HepG2 (cell line): Measurements from ENCODE around the gene CIT. TPM values are rescaled to one million over a fixed set of nuclear protein-coding genes. Genes with fewer than 3 reads are reported as not detected.

Experiments used
- ATAC-seq: fragments of 200-7000 bp; cut with Tn5 transposase; 3 replicates; pipeline ENCODE4 v1.9.1; 2020; ENCODE audit warnings: mild to moderate bottlenecking, moderate library complexity
- BruUV-seq: library from RNA; stranded (reverse); fragments of 400-500 nt; replicated peaks from 2 replicates; lab custom pipeline; 2021; lab: Mats Ljungman, UMichigan
- CTCF ChIA-PET: fragments of 300-600 bp; formaldehyde crosslinking; extraction: SDS; loops from one replicate; lab custom pipeline; 2021; ENCODE audit warnings: low total read pairs, inconsistent platforms, low intra/inter-chr PET ratio; lab: Yijun Ruan, JAX
- POLR2A ChIA-PET: fragments of 350-600 bp; sonication (Branson Sonifier 250); formaldehyde crosslinking; loops from one replicate; lab custom pipeline; 2020; ENCODE audit warnings: antibody characterized with exemption, inconsistent platforms; lab: Yijun Ruan, JAX
- DNase-seq: peaks from one replicate; pipeline ENCODE4 v3.0.0-alpha.2; 2015; ENCODE audit warnings: low spot score
- FAIRE-seq: peaks from 3 replicates; lab custom pipeline; 2011; peaks lifted over from hg19 to GRCh38; lab: Jason Lieb, UNC
- H2AFZ ChIP-seq: one replicate; pipeline ENCODE4 v1.6.1; 2011; ENCODE audit warnings: low read length, inconsistent platforms
- H3K27ac ChIP-seq: fragments of 300-600 bp; 3 replicates; pipeline ENCODE4 v1.8.0; 2011; ENCODE audit warnings: mixed run types, mild to moderate bottlenecking, mixed read lengths, low read length, inconsistent platforms; ENCODE audit not compliant: insufficient read depth; ENCODE audit errors: extremely low read length
- H3K27me3 ChIP-seq, 2 experiments: fragments of 200-600 bp in 1 of 2; 2 replicates in 1 of 2; 3 replicates in 1 of 2; pipeline versions ENCODE4 v1.6.0 to v1.8.0; 2011; ENCODE audit warnings: low read length in 2 of 2, mild to moderate bottlenecking in 2 of 2, moderate library complexity in 2 of 2, inconsistent platforms in 1 of 2; ENCODE audit not compliant: insufficient read depth in 2 of 2, control insufficient read depth in 1 of 2
- H3K36me3 ChIP-seq, 2 experiments: fragments of 200-600 bp in 1 of 2; replicated peaks in 1 of 2; 2 replicates in 1 of 2; 3 replicates in 1 of 2; pipeline versions ENCODE4 v1.5.1 to v1.8.0; 2011; ENCODE audit warnings: low read length in 2 of 2, inconsistent platforms in 1 of 2; ENCODE audit not compliant: insufficient read depth in 2 of 2, control insufficient read depth in 1 of 2
- H3K4me1 ChIP-seq: 2 replicates; pipeline ENCODE4 v1.5.1; 2012; ENCODE audit warnings: low read length, inconsistent platforms; ENCODE audit not compliant: insufficient read depth
- H3K4me2 ChIP-seq: 2 replicates; pipeline ENCODE4 v1.6.0; 2011; ENCODE audit warnings: low read depth, low read length, inconsistent platforms
- H3K4me3 ChIP-seq, 3 experiments: fragments of 200-600 bp in 1 of 3; sonication (generic), shearing (Covaris generic) in 1 of 3; replicated peaks in 1 of 3; 2 replicates each; pipeline ENCODE4 v1.5.1; 2011 to 2016; ENCODE audit warnings: low read length in 3 of 3, inconsistent platforms in 2 of 3, low read depth in 2 of 3, mild to moderate bottlenecking in 2 of 3, control low read depth in 1 of 3, mixed read lengths in 1 of 3; ENCODE audit not compliant: insufficient read depth in 1 of 3
- H3K79me2 ChIP-seq: one replicate; pipeline ENCODE4 v1.6.1; 2011; ENCODE audit warnings: low read length, inconsistent platforms; ENCODE audit not compliant: insufficient read depth
- H3K9ac ChIP-seq: 2 replicates; pipeline ENCODE4 v1.6.0; 2011; ENCODE audit warnings: mild to moderate bottlenecking, low read depth, low read length, inconsistent platforms; ENCODE audit not compliant: insufficient read depth
- H3K9me3 ChIP-seq: 2 replicates; pipeline ENCODE4 v1.5.1; 2012; ENCODE audit warnings: mild to moderate bottlenecking, low read length
- H4K20me1 ChIP-seq: 2 replicates; pipeline ENCODE4 v1.6.0; 2011; ENCODE audit warnings: inconsistent platforms, mild to moderate bottlenecking, low read length, moderate library complexity; ENCODE audit not compliant: insufficient read depth
- CC2D1A ChIP-seq: sonication (generic); formaldehyde crosslinking; IDR thresholded peaks from 2 replicates; pipeline ENCODE4 v1.8.1; 2023; ENCODE audit warnings: mild to moderate bottlenecking, missing genetic modification reagents
- FOSL2 ChIP-seq: sonication (generic); formaldehyde crosslinking; IDR thresholded peaks from 2 replicates; pipeline ENCODE4 v1.4.0; 2020; ENCODE audit warnings: missing genetic modification reagents
- GABPA ChIP-seq, 2 experiments: IDR thresholded peaks; 2 replicates each; pipeline ENCODE4 v1.6.1; 2011 to 2016; ENCODE audit warnings: low read depth in 2 of 2, low read length in 1 of 2, missing biosample characterization in 1 of 2, missing genetic modification characterization in 1 of 2
- HDAC6 ChIP-seq: fragments of 200-600 bp; sonication (generic); IDR thresholded peaks from 2 replicates; pipeline ENCODE4 v1.7.0; 2017; ENCODE audit warnings: mild to moderate bottlenecking, antibody characterized with exemption, low read length, low read depth
- MIXL1 ChIP-seq: IDR thresholded peaks from 2 replicates; pipeline ENCODE4 v1.6.1; 2016
- SP1 ChIP-seq, 2 experiments: fragments of 450-650 bp in 1 of 2; sonication (generic) in 1 of 2; formaldehyde crosslinking in 1 of 2; IDR thresholded peaks; 2 replicates each; pipeline versions ENCODE4 v1.4.0 to v1.6.1; 2016 to 2020; ENCODE audit warnings: missing genetic modification reagents in 1 of 2
- THRA ChIP-seq: sonication (generic); formaldehyde crosslinking; IDR thresholded peaks from 2 replicates; pipeline ENCODE4 v1.4.0; 2020; ENCODE audit warnings: missing genetic modification reagents, borderline replicate concordance
- ZBTB44 ChIP-seq: sonication (generic); formaldehyde crosslinking; IDR thresholded peaks from 2 replicates; pipeline ENCODE4 v1.4.0; 2020; ENCODE audit warnings: missing genetic modification reagents
- ZNF605 ChIP-seq: sonication (generic); formaldehyde crosslinking; IDR thresholded peaks from 2 replicates; pipeline ENCODE4 v1.8.0; 2022; ENCODE audit warnings: mild to moderate bottlenecking, missing genetic modification reagents
- WGBS: methylation state at CpG from one replicate; pipeline ENCODE4 v1.1.6; 2017; ENCODE audit warnings: low lambda C conversion rate; 5-methylcytosine and 5-hydroxymethylcytosine counted together
- in situ Hi-C: cut with HindIII; loops from 2 replicates; pipeline ENCODE4 v1.10.0; 2017; ENCODE audit warnings: low pct_unique_long_range_greater_than_20kb; ENCODE audit not compliant: extremely low pct_ligation_motif_present
- intact Hi-C: fragments of 100-400 bp; cut with micrococcal nuclease; formaldehyde crosslinking; loops from one replicate; pipeline ENCODE4 v1.10.0; 2022; ENCODE audit not compliant: unreplicated experiment
- polyA plus RNA-seq, 8 experiments: library from polyadenylated mRNA; depleted of rRNA in 3 of 8; stranded (reverse) in 7 of 8; unstranded in 1 of 8; fragments of >200 nt; fragmentation: Illumina TruSeq in 4 of 8; extraction: Trizol in 4 of 8; gene quantifications; 2 replicates each; pipeline versions ENCODE4 v1.2.1 to v1.2.3, GENCODE V29; 2011 to 2016; ENCODE audit warnings: low read depth in 4 of 8, missing spikeins in 1 of 8, mixed read lengths in 1 of 8; ENCODE audit not compliant: insufficient read depth in 1 of 8
- total RNA-seq, 5 experiments: library from RNA; depleted of rRNA; stranded (reverse); fragments of >200 nt; fragmentation: Illumina TruSeq; extraction: Trizol; gene quantifications; 2 replicates each; pipeline ENCODE4 v1.2.3, GENCODE V29; 2016; ENCODE audit warnings: low read depth in 1 of 5
- TF ChIP-seq, protein P1 (sequence below): sonication (generic); formaldehyde crosslinking; IDR thresholded peaks from 2 replicates; pipeline ENCODE4 v1.5.0; 2020; ENCODE audit warnings: missing genetic modification reagents, mild to moderate bottlenecking, borderline replicate concordance
- TF ChIP-seq, protein P2 (sequence below): sonication (generic); formaldehyde crosslinking; IDR thresholded peaks from 2 replicates; pipeline ENCODE4; 2020; ENCODE audit warnings: missing genetic modification reagents, mild to moderate bottlenecking, borderline replicate concordance

CIT gene
- total and polyA plus RNA-seq, 2 of the 13 experiments (the other 11 are each of a cell fraction or from before 2014, with no cell fraction given) = 7.7 to 11.7 TPM

- Histone ChIP-seq H3K27ac (no peak overlapping the region), H3K79me2 (no peaks in the 10 kb centered on the region), H3K27me3 (no peaks in the 10 kb centered on the region), H4K20me1 (no peaks in the 10 kb centered on the region; the same call in 1 of the 2 replicates), H3K36me3 (peaks cover 13 to 56% of the 10 kb centered on the region in 2 experiments), H3K4me1 (peaks cover 17% of the 10 kb centered on the region), H2AFZ (no peak overlapping the region), H3K4me2 (no peak overlapping the region), H3K4me3 (no peak overlapping the region), H3K9ac (no peak overlapping the region), H3K9me3 (no peaks in the 10 kb centered on the region)
- ATAC-seq = no peak
- intact Hi-C loops = no loop called here
- ChIA-PET CTCF (no interaction called here), POLR2A (no interaction called here)
- TF ChIP-seq, protein P1, sequence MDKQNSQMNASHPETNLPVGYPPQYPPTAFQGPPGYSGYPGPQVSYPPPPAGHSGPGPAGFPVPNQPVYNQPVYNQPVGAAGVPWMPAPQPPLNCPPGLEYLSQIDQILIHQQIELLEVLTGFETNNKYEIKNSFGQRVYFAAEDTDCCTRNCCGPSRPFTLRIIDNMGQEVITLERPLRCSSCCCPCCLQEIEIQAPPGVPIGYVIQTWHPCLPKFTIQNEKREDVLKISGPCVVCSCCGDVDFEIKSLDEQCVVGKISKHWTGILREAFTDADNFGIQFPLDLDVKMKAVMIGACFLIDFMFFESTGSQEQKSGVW (CRISPR knock-in tag) = no peak
- no peak for TF ChIP-seq SP1 (IDR thresholded peaks at IDR 0.05)
- no peak for TF ChIP-seq SP1 (CRISPR knock-in tag; IDR thresholded peaks at IDR 0.05)
- TF ChIP-seq, protein P2, sequence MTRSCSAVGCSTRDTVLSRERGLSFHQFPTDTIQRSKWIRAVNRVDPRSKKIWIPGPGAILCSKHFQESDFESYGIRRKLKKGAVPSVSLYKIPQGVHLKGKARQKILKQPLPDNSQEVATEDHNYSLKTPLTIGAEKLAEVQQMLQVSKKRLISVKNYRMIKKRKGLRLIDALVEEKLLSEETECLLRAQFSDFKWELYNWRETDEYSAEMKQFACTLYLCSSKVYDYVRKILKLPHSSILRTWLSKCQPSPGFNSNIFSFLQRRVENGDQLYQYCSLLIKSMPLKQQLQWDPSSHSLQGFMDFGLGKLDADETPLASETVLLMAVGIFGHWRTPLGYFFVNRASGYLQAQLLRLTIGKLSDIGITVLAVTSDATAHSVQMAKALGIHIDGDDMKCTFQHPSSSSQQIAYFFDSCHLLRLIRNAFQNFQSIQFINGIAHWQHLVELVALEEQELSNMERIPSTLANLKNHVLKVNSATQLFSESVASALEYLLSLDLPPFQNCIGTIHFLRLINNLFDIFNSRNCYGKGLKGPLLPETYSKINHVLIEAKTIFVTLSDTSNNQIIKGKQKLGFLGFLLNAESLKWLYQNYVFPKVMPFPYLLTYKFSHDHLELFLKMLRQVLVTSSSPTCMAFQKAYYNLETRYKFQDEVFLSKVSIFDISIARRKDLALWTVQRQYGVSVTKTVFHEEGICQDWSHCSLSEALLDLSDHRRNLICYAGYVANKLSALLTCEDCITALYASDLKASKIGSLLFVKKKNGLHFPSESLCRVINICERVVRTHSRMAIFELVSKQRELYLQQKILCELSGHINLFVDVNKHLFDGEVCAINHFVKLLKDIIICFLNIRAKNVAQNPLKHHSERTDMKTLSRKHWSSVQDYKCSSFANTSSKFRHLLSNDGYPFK (CRISPR knock-in tag) = no peak
- TF ChIP-seq GABPA (IDR thresholded peaks at IDR 0.05; ENCODE audit: low read depth, low read length) = no peak
- no peak for TF ChIP-seq GABPA (CRISPR knock-in tag; IDR thresholded peaks at IDR 0.05; ENCODE audit: low read depth)
- no peak for TF ChIP-seq FOSL2 (CRISPR knock-in tag)
- no peak for TF ChIP-seq HDAC6
- TF ChIP-seq CC2D1A (CRISPR knock-in tag) = no peak
- no peak for TF ChIP-seq ZBTB44 (CRISPR knock-in tag)
- TF ChIP-seq ZNF605 (CRISPR knock-in tag) = no peak
- TF ChIP-seq THRA (CRISPR knock-in tag) = no peak
- no peak for TF ChIP-seq MIXL1 (CRISPR knock-in tag)
- in situ Hi-C loops = no loop called here
- WGBS = 99% methylated on average over 6 of the region's 8 CpGs
- DNase-seq = no peak
- FAIRE-seq = no peak
- no TSS peak for BruUV-seq
Observed at GRCh38 chr12:119713551-119714031, 163.5 kb downstream of the CIT start.
